T-cell (primary cell): ENCODE data around the gene MILR1. TPM values are rescaled to one million over a fixed set of nuclear protein-coding genes. Genes with fewer than 3 reads are reported as not detected.
A peak's percentile ranks its signal among the peaks of the same experiment; 100 is the strongest.
"Not testable (repeated sequence)": the region's sequence is repeated elsewhere in the genome, so short reads cannot be mapped to it uniquely, and the experiment has no call there.

Source experiments
- ATAC-seq, 4 experiments: fragments of 200-7000 bp in 3 of 4; fragments of 150-1000 bp in 1 of 4; cut with Tn5 transposase; replicated peaks in 1 of 4; 1 replicate in 3 of 4; 2 replicates in 1 of 4; pipeline ENCODE4 v1.10.0; 2021; ENCODE audit warnings: moderate library complexity in 3 of 4, mild to moderate bottlenecking in 2 of 4, moderate number of reproducible peaks in 1 of 4
- CTCF ChIA-PET, 2 donors: fragments of 300-600 bp; sonication (Branson Sonifier 250); formaldehyde crosslinking; loops; one replicate each; lab custom pipeline; 2022; ENCODE audit warnings: antibody characterized with exemption in 2 of 2; lab: Charles Lee
- POLR2A ChIA-PET, 2 donors: fragments of 300-600 bp; sonication (Branson Sonifier 250); formaldehyde crosslinking; loops; one replicate each; lab custom pipeline; 2022; ENCODE audit warnings: antibody characterized with exemption in 2 of 2; lab: Charles Lee
- DNase-seq, 35 experiments: peaks; one replicate each; pipeline versions ENCODE4 v3.0.0 to v3.0.0-alpha.2; 2013 to 2023
- H3K27ac ChIP-seq: one replicate; pipeline ENCODE4 v1.5.1; 2013; ENCODE audit warnings: low read length
- H3K27me3 ChIP-seq, 2 experiments: replicated peaks in 1 of 2; 1 replicate in 1 of 2; 2 replicates in 1 of 2; pipeline versions ENCODE4 v1.6.1 to v1.7.0; 2013; ENCODE audit warnings: low read length in 1 of 2, mixed read lengths in 1 of 2; ENCODE audit not compliant: control insufficient read depth in 2 of 2, insufficient read depth in 2 of 2; ENCODE audit errors: extremely low read depth in 1 of 2
- H3K36me3 ChIP-seq, 2 donors: 1 replicate in 1 of 2; 2 replicates in 1 of 2; pipeline versions ENCODE4 v1.6.1 to v1.7.0; 2013; ENCODE audit warnings: low read length in 1 of 2; ENCODE audit not compliant: control insufficient read depth in 2 of 2, insufficient read depth in 1 of 2; ENCODE audit errors: extremely low read depth in 1 of 2
- H3K4me1 ChIP-seq, 2 experiments: 1 replicate in 1 of 2; 2 replicates in 1 of 2; pipeline versions ENCODE4 v1.6.1 to v1.7.0; 2013; ENCODE audit warnings: low read length in 2 of 2, mixed read lengths in 1 of 2; ENCODE audit not compliant: insufficient read depth in 2 of 2, control insufficient read depth in 1 of 2; ENCODE audit errors: extremely low read depth in 1 of 2
- H3K4me3 ChIP-seq, 2 donors: 1 replicate in 1 of 2; 2 replicates in 1 of 2; pipeline versions ENCODE4 v1.5.1 to v1.7.0; 2013; ENCODE audit warnings: mild to moderate bottlenecking in 2 of 2, low read length in 1 of 2, moderate library complexity in 1 of 2; ENCODE audit not compliant: control insufficient read depth in 1 of 2; ENCODE audit errors: extremely low read depth in 1 of 2
- H3K9me3 ChIP-seq: 2 replicates; pipeline ENCODE4 v1.7.0; 2013
- H3K27ac Mint-ChIP-seq, 2 donors: one replicate each; pipeline ENCODE4 v1.8.0; 2020 to 2021; ENCODE audit warnings: mild to moderate bottlenecking in 2 of 2, mixed read lengths in 2 of 2
- H3K27me3 Mint-ChIP-seq, 2 donors: one replicate each; pipeline ENCODE4 v1.8.0; 2021 to 2022; ENCODE audit warnings: mixed read lengths in 2 of 2
- H3K36me3 Mint-ChIP-seq: one replicate; pipeline ENCODE4 v1.8.0; 2021; ENCODE audit warnings: mixed read lengths
- H3K4me1 Mint-ChIP-seq, 3 donors: one replicate each; pipeline ENCODE4 v1.8.0; 2020 to 2022; ENCODE audit warnings: mixed read lengths in 3 of 3, mild to moderate bottlenecking in 1 of 3
- H3K4me3 Mint-ChIP-seq, 3 donors: one replicate each; pipeline ENCODE4 v1.8.0; 2020 to 2022; ENCODE audit warnings: mild to moderate bottlenecking in 3 of 3, mixed read lengths in 3 of 3, moderate library complexity in 3 of 3
- H3K9me3 Mint-ChIP-seq, 3 donors: one replicate each; pipeline ENCODE4 v1.8.0; 2020 to 2022; ENCODE audit warnings: mixed read lengths in 3 of 3
- WGBS: methylation state at CpG from one replicate; pipeline ENCODE4 v1.1.5; 2013; ENCODE audit warnings: missing lambda C conversion rate; ENCODE audit not compliant: insufficient coverage; 5-methylcytosine and 5-hydroxymethylcytosine counted together
- total RNA-seq, 35 experiments: library from RNA in 6 of 35; stranded (reverse) in 6 of 35; fragments of 120-200 nt in 1 of 35; gene quantifications; one replicate each; pipeline versions ENCODE4 v1.2.1 to v1.2.4 and lab custom pipeline; 2013 to 2026

Gene MILR1
- total RNA-seq, 5 donors from 2014 or later (not counting 1 experiment from before 2014, with no cell fraction given), result 0.22 to 0.76 TPM; not detected in 3

GRCh38 chr17:64439521-64439920 is 9.4 kb upstream of the MILR1 start:
- not testable (repeated sequence) for H3K27ac Mint-ChIP-seq, H3K9me3 ChIP-seq, H3K4me3 ChIP-seq, H3K27me3 ChIP-seq, H3K36me3 ChIP-seq, ATAC-seq, H3K27me3 Mint-ChIP-seq, H3K27ac ChIP-seq, H3K4me3 Mint-ChIP-seq, DNase-seq
- ChIA-PET CTCF (interaction anchor here in 1 of 2 donors (0.7 kb wide), 1 partner anchor 290 kb away, joined by 3 read pairs; no protein-coding TSS in a partner anchor), POLR2A (interaction anchor here in 1 of 2 donors (0.6 kb wide), 1 partner anchor 166 kb away, joined by 9 read pairs; no protein-coding TSS in a partner anchor)
- no CpG with 5 or more reads among the region's 1 CpG for WGBS
- Mint-ChIP-seq H3K36me3 (peaks cover 15% of the 10 kb centered on the region), H3K9me3 (peaks cover 0 to 17% (median 3%) of the 10 kb centered on the region in 3 donors), H3K4me1 (peaks cover 22 to 36% (median 27%) of the 10 kb centered on the region in 3 donors)
- H3K4me1 ChIP-seq, result peaks cover 12 to 22% of the 10 kb centered on the region in 2 experiments

- H3K36me3 ChIP-seq, result no peaks in the 10 kb centered on the region
- ChIA-PET CTCF (interaction anchor here in 1 of 2 donors (0.7 kb wide), 1 partner anchor 13 kb away, joined by 3 read pairs; no protein-coding TSS in a partner anchor), POLR2A (interaction anchor here in 1 of 2 donors (0.7 kb wide), 1 partner anchor 51 kb away, joined by 5 read pairs; no protein-coding TSS in a partner anchor)
- WGBS, result no CpG with 5 or more reads among the region's 2 CpGs
- peaks cover 15% of the 10 kb centered on the region for H3K36me3 Mint-ChIP-seq
- H3K9me3 ChIP-seq, result no peaks in the 10 kb centered on the region
- no peak overlapping the region for H3K4me3 ChIP-seq
- DNase-seq (no peak), ATAC-seq (no peak)
- no peak overlapping the region for H3K4me3 Mint-ChIP-seq
- H3K4me1 ChIP-seq, result peaks cover 12 to 22% of the 10 kb centered on the region in 2 experiments
- H3K27me3 Mint-ChIP-seq, result no peaks in the 10 kb centered on the region
- H3K27ac ChIP-seq, result no peak overlapping the region
- no peak overlapping the region for H3K27ac Mint-ChIP-seq
- peaks cover 0 to 17% (median 3%) of the 10 kb centered on the region in 3 donors for H3K9me3 Mint-ChIP-seq
- peaks cover 0 to 5% of the 10 kb centered on the region in 2 experiments for H3K27me3 ChIP-seq
- peaks cover 22 to 36% (median 27%) of the 10 kb centered on the region in 3 donors for H3K4me1 Mint-ChIP-seq
Measured at GRCh38 chr17:64439956-64440355, 9.0 kb upstream of the MILR1 start.

- POLR2A ChIA-PET, result no interaction called here
Measured at GRCh38 chr17:64441772-64442540, 7.0 kb upstream of the MILR1 start.

GRCh38 chr17:64442541-64442971 is 6.4 kb upstream of the MILR1 start:
- Mint-ChIP-seq H3K9me3 (peaks cover 0 to 16% (median 3%) of the 10 kb centered on the region in 3 donors), H3K36me3 (peaks cover 9% of the 10 kb centered on the region), H3K27me3 (no peaks in the 10 kb centered on the region), H3K4me1 (peaks cover 22 to 36% (median 27%) of the 10 kb centered on the region in 3 donors), H3K27ac (peak overlapping the region; percentile 86 to 88), H3K4me3 (peak overlapping the region; percentile 26 to 76 (median 64))
- Histone ChIP-seq H3K27me3 (peaks cover 0 to 5% of the 10 kb centered on the region in 2 experiments), H3K36me3 (no peaks in the 10 kb centered on the region), H3K4me1 (peaks cover 12 to 22% of the 10 kb centered on the region in 2 experiments), H3K27ac (peak overlapping the region; percentile 13), H3K4me3 (no peak overlapping the region), H3K9me3 (no peaks in the 10 kb centered on the region)
- POLR2A ChIA-PET, result no interaction called here
- DNase-seq (no peak), ATAC-seq (peak in 3 of 4 experiments; percentile 30 to 74 (median 45))
- CTCF ChIA-PET, result interaction anchor here in 1 of 2 donors (1.0 kb wide), 1 partner anchor 124 kb away, joined by 3 read pairs; no protein-coding TSS in a partner anchor
- no CpG with 5 or more reads among the region's 3 CpGs for WGBS

More at GRCh38 chr17:64441772-64442540, 7.0 kb upstream of the MILR1 start:
- H3K36me3 Mint-ChIP-seq, result peaks cover 14% of the 10 kb centered on the region
- Histone ChIP-seq H3K36me3 (no peaks in the 10 kb centered on the region), H3K27ac (peak overlapping the region; percentile 0), H3K4me1 (peaks cover 12 to 22% of the 10 kb centered on the region in 2 experiments), H3K4me3 (peak overlapping the region; percentile 4 to 11), H3K27me3 (peaks cover 0 to 5% of the 10 kb centered on the region in 2 experiments), H3K9me3 (no peaks in the 10 kb centered on the region)
- ATAC-seq (peak; percentile 82 to 93 (median 86)), DNase-seq (peak in 27 of 35 experiments; percentile 2 to 58 (median 17))
- H3K4me3 Mint-ChIP-seq, result peak overlapping the region; percentile 26 to 76 (median 64)
- H3K4me1 Mint-ChIP-seq, result peaks cover 22 to 36% (median 27%) of the 10 kb centered on the region in 3 donors
- H3K9me3 Mint-ChIP-seq, result peaks cover 0 to 17% (median 3%) of the 10 kb centered on the region in 3 donors
- WGBS, result 29% methylated on average over 7 of the region's 10 CpGs
- H3K27ac Mint-ChIP-seq, result peak overlapping the region; percentile 86 to 88
- H3K27me3 Mint-ChIP-seq, result no peaks in the 10 kb centered on the region
- CTCF ChIA-PET, result interaction anchor here in 1 of 2 donors (0.7 to 1.0 kb wide), 3 partner anchors 49 to 1721 kb away, joined by 3 read pairs; no protein-coding TSS in a partner anchor

GRCh38 chr17:64443086-64443760 is 5.7 kb upstream of the MILR1 start:
- peaks cover 12 to 22% of the 10 kb centered on the region in 2 experiments for H3K4me1 ChIP-seq
- ChIA-PET CTCF (no interaction called here), POLR2A (interaction anchor here in 1 of 2 donors (0.6 kb wide), 1 partner anchor 592 kb away, joined by 7 read pairs; no protein-coding TSS in a partner anchor)
- no peak for DNase-seq
- Mint-ChIP-seq H3K27me3 (no peaks in the 10 kb centered on the region), H3K4me1 (peaks cover 22 to 36% (median 27%) of the 10 kb centered on the region in 3 donors), H3K36me3 (peaks cover 6% of the 10 kb centered on the region), H3K27ac (peak overlapping the region in 1 of 2 donors; percentile 88), H3K4me3 (peak overlapping the region in 1 of 3 donors; percentile 10), H3K9me3 (peaks cover 0 to 9% (median 3%) of the 10 kb centered on the region in 3 donors)
- H3K36me3 ChIP-seq, result no peaks in the 10 kb centered on the region
- ATAC-seq, result no peak
- no peaks in the 10 kb centered on the region for H3K9me3 ChIP-seq
- 92% methylated on average over 2 of the region's 6 CpGs for WGBS
- no peak overlapping the region for H3K4me3 ChIP-seq
- no peak overlapping the region for H3K27ac ChIP-seq
- no peaks in the 10 kb centered on the region for H3K27me3 ChIP-seq
